ENCODE results near the gene ZNF560. TPM values are rescaled to one million over a fixed set of nuclear protein-coding genes. Genes with fewer than 3 reads are reported as not detected.
"Not testable (repeated sequence)": the region's sequence is repeated elsewhere in the genome, so short reads cannot be mapped to it uniquely, and the experiment has no call there.

The ZNF560 gene
- not detected for total RNA-seq

DNA sequence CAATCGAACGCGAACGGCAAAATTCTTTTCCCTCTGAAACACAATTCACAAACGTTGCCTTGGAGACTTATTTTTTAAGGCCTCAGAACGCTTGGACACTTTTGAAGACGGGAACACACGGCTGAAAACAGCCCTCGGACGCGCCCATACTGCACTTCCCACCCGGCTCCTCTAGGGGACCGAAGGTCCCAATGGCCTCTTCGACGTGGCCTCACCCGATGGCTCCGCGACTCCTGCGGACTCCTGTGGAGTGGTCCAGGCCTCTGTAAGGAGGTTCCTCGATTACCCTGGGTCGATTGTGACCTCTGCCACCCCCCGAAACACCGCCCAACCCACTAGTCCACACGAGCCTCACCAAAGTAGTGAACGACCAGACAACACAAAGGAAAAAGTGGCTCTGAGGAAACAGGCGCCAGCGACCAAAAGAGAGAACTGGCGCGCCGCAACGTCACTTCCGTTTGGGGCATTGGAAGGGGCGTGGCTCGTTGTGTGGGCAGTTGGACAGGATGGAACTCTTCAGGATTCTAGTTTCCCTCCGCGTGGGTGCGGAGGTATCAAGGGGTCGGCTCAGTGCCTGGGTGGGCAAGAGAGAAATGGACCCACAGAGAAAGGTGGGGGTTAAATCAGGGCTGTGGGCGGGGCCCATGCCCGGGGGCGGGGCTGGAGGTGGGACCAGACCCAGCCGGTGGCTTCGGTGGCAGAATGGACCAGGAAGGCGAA is at the start of gene ZNF560:
Gene ZNF560 (minus strand): TSS at position 434 of the 720 bp plus-strand sequence. CDS start 23,303 bp downstream, outside the sequence.
- POLR2A ChIA-PET, result no interaction called here
- CTCF ChIA-PET, result no interaction called here

DNA sequence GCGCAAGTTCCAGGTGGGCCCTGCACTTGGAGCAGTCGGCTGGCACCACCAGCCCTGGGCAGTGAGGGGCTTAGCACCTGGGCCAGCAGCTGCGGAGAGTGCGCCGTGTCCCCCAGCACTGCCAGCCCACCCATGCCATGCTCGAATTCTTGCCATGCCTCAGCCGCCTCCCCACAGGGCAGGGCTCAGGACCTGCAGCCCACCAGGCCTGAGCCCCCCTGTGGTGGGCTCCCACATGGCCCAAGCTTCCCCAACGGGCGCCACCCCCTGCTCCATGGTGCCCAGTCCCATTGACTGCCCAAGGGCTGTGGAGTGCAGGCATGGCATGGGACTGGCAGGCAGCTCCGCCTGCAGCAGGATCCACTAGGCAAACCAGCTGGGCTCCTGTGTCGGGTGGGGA is 49.5 kb upstream of the ZNF560 start:
- ChIA-PET CTCF (no interaction called here), POLR2A (no interaction called here)

DNA sequence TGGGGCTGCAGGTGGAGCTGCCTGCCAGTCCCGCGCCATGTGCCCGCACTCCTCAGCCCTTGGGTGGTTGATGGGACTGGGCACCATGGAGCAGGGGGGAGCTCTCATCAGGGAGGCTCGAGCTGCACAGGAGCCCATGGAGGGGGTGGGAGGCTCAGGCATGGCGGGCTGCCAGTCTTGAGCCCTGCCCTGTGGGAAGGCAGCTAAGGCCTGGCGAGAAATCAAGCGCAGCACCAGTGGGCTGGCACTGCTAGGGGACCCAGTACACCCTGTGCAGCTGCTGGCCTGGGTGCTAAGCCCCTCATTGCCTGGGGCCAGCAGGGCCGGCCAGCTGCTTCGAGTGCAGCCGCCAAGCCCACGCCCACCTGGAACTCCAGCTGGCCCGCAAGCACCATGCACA is 42.9 kb upstream of the ZNF560 start:
- CTCF ChIA-PET, POLR2A ChIA-PET: not testable (repeated sequence)

DNA sequence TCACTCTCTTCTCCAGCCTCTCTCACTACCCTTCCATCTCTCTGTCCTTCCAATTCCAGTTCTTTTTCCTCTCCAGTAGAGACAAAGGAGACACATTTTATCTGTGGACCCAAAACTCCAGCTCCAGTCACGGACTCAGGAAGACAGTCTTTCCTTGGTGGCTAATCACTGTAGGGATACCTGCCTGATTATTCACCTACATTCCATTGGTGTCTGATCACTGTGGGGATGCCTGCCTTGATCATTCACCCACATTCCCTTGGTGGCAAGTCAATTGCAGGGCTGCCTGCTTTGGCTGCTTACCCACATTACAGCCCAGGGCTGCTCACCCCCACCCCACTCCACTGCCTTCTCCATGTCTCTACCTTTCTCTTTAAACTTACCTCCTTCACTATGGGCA is 41.5 kb upstream of the ZNF560 start:
- CTCF ChIA-PET, POLR2A ChIA-PET: not testable (repeated sequence)

DNA sequence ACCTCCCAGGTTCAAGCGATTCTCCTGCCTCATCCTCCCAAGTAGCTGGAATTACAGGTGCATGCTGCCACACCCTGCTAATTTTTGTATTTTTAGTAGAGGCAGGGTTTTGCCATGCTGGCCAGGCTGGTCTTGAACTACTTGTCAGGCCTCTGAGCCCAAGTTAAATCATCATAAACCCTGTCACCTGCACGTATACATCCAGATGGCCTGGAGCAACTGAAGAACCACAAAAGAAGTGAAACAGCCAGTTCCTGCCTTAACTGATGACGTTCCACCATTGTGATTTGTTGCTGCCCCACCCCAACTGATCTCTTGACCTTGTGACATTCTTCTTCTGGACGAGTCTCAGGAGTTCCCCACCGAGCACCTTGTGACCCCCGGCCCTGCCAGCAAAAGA is 40.8 kb upstream of the ZNF560 start:
- POLR2A ChIA-PET, CTCF ChIA-PET: not testable (repeated sequence)

DNA sequence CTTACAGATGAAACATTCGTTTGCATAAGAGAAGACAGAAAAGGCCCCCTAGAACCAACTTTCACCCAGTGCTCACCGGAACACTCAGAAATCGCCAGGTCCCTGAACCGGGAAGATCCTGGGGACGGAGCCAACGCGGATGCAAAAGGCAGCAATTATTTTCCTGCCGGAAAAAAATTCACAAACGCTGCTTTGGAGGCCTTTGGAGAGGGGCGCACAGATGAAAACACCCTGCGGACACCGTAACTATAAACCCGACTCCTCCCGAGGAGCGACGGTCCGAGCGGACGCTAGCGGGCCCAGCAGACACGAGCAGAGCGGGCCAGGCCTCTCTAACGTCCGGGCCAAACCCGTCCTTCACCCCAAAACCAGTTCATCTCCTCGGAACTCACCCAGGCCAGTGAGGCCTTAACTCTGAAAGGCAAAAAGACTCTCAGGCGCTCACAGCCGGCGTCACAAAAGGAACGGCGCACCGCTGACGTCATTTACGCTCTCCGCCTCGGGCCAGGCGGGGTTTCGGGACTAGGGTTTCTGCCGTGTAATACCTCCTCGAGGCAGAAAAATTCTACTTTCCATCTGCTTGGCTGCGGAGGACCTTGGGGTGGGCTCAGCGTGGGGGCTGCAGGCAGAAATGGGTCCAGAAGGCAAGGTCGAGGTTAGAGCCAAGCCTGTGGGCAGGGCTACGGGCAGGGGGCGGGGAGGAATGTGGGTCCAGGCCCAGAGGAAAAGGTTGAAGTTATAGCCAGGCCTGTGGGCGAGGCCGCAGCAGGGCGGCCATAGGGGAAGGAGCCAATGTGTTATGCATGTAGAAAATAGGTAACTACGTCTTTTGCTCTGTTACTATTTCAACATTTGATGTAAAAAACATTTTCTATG is 40.0 kb upstream of the ZNF560 start, which contains the start of gene ZNF426:
Gene ZNF426 (minus strand): TSS at position 463 of the 876 bp plus-strand sequence. CDS start 2,413 bp downstream, outside the sequence.
- POLR2A ChIA-PET, result interaction anchor here (0.6 kb wide), 1 partner anchor 45 kb away, joined by 6 read pairs; no protein-coding TSS in a partner anchor

DNA sequence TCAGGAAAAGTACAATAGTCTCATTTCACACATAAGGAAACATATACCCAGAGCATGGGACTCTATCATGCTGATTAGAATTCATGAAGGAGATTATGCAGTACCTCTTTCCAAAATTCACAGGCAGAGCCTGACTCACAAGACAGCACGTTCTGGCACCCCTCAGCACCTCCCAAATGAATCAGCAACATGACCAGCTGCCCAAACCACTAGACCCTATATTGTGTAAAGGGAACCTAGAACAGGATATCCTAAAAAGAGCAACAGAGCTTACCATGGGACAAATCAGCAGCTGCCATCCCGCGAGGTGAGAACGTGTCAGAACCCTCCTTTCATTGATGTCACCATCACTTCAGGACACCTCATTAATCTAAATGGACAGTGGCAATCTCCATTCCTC is 37.5 kb upstream of the ZNF560 start:
- POLR2A ChIA-PET, result no interaction called here
- CTCF ChIA-PET, result no interaction called here

More for the DNA sequence above, 40.0 kb upstream of the ZNF560 start, which contains the start of gene ZNF426:
- CTCF ChIA-PET, result no interaction called here

DNA sequence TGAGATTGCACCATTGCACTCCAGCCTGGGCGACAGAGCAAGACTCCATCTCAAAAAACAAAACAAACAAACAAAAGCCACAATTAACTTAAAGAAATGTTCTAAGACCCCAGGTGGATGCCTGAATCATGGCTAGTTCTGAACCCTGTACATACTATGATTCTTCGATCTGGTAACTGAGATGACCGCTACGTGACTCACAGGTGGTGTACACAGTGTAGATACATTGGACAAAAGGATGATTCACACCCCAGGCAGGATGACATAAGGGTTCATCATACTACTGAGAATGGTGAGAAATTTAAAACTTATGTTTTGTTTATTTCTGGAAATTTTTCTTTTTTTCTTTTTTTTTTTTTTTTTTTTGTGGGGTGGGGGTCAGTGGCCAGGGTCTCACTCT is 33.5 kb upstream of the ZNF560 start:
- CTCF ChIA-PET, result no interaction called here

DNA sequence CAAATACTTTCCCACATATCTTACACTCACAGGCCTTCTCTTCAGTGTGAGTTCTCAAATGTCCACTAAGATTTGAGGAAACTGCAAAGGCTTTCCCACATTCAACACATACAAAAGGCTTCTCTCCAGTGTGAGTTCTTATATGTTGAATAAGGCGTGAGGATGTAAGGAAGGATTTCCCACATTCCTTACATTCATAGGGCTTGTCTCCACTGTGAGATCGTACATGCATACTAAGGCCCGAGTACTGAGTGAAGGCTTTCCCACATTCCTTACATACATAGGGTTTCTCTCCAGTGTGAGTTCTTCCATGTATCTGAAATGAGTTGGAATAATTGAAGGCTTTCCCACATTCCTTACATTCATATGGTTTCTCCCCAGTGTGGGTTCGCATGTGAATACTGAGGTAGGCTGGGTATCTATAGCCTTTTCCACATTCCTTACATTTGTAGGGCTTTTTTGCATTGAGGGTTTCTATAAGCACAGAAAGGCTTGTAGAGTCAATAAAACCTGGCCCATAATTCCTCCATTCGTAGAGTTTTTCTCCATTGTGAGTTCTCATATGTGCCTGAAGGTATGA is 30.4 kb upstream of the ZNF560 start:
- ChIA-PET POLR2A (no interaction called here), CTCF (no interaction called here)

More for the DNA sequence above, 33.5 kb upstream of the ZNF560 start:
- POLR2A ChIA-PET, result no interaction called here

DNA sequence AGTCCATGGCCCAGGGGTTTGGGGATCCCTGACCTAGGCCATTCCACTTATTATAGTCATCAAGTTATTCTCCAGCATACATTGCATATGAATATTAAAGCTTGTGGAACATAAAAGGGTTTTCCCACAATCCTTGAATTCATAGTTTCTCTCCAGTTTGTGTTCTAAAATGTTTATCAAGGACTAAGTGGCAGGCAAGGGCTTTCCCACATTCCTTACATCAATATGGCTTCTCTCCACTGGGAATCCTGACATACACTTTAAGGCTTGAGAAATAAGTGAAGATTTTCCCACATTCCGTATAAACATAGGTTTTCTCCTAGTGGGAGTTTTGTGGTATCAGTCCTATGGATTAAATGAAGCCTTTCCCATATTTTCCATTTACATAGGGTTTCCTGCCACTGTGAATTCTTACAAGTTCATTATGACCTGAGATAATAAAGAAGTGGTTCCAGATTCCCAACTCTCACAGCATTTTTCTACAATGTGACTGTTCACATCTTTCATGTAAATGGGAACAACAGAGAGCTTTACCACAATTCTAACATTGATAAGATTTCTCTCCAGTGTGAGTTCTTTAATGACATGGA is 25.6 kb upstream of the ZNF560 start:
- ChIA-PET CTCF (no interaction called here), POLR2A (no interaction called here)

DNA sequence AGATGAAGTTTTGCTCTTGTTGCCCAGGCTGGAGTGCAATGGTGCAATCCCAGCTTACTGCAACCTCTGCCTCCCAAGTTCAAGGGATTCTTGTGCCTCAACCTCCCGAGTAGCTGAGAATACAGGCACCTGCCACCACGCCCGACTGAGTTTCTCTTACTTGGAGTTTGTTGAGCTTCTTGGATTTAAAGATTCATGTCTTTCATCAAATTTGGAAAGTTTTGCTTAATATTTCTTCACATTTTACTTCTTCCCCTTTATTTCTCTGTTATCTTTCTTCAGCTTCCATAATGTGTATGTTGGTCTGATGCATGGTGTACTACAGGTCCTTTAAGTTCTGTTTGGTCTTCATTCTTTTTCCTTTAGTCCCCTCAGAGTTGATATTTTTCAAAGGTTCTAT is 8.9 kb upstream of the ZNF560 start:
- ChIA-PET CTCF (no interaction called here), POLR2A (interaction anchor here (0.6 kb wide), 1 partner anchor 701 kb away, joined by 5 read pairs; no protein-coding TSS in a partner anchor)

DNA sequence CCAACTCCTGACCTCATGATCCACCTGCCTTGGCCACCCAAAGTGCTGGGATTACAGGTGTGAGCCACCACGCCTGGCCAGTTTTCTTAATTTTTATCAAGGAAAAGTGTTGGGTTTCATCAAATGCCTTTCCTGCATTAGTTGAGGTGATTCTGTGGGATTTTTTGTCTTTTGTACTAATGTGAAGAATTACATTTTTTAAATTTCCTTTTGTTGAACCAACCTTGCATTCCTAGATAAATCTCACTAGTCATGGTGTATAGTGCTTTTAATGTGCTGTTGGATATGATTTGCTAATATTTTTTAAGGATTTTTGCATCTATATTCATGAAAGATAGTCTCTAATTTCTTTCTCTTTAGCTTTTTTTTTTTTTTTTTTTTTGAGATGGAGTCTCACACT is 2.4 kb upstream of the ZNF560 start:
- POLR2A ChIA-PET, result interaction anchor here (0.6 kb wide), 1 partner anchor 1598 kb away, joined by 3 read pairs; no protein-coding TSS in a partner anchor
- CTCF ChIA-PET, result no interaction called here

DNA sequence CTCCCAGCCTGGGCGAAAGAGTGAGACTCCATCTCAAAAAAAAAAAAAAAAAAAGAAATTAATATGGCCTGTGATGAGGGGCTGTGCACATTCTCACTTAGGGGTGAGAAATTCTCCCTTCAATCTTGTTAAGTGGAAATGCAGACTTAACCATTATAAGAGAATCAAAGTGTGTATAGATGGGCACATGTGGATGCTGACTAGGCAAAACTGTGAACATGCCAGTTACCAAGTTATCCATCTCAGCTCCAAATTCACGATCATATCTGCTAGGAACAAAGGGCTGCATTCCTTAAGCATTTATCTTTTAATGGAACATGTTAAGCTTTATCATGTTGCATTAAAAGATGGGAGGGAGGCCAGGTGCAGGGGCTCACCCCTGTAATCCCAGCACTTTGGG is 4.3 kb downstream of the ZNF560 start:
- ChIA-PET POLR2A (no interaction called here), CTCF (no interaction called here)

DNA sequence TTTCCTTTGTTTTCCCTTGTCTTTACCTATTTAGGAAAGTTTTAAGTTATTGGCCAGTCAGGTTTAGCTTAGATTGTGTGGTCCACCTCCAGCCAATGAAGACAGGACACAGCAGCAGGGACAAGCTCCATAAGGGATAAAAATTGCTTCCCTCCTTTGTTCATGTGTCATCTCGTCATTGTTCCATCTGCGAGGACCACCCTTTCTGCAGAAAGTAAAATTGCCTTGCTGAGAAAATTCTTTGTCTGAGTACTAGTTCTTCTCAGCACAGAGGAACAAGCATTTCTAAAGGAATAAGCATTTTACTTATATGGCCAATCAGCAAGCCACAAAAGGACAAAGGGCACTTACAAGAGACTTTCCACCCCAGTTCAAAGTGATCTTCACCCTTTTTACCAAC is 11.4 kb downstream of the ZNF560 start:
- CTCF ChIA-PET, result no interaction called here
- POLR2A ChIA-PET, result no interaction called here

DNA sequence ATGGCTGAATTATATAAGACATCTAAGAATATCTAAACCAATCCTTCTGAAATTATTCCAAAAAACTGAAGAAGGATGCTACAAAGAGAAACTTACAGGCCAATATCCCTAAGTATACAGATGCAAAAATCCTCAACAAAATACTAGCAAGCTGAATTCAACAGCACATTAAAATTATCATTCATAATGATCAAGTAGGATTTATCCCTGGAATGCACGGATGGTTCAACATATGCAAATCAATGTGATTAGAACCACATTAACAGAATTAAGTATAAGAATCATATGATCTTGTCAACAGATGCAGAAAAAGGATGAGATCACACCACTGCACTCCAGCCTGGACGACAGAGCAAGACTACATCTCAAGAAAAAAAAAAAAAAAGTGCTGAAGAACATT is 13.3 kb downstream of the ZNF560 start:
- POLR2A ChIA-PET, result no interaction called here
- CTCF ChIA-PET, result no interaction called here

DNA sequence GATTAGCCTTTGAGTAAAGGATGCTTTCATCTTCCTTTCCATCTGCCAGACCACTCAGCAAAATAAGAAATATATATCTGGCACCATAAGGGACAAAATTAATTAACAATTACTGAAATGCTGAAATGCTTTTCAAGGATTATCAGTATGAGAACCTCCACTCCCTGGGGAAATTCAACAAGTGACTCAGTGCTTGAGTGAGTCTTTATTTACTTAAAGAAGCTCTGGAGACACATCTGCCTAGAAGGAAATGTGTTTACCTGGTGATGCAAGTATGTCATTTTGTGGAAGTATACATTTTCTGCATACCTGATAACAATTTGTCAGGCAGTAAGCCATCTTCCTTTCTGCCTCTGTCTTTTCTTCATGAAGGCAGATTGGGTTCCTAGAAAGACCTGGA is 23.4 kb downstream of the ZNF560 start:
- CTCF ChIA-PET, result no interaction called here
- POLR2A ChIA-PET, result no interaction called here

DNA sequence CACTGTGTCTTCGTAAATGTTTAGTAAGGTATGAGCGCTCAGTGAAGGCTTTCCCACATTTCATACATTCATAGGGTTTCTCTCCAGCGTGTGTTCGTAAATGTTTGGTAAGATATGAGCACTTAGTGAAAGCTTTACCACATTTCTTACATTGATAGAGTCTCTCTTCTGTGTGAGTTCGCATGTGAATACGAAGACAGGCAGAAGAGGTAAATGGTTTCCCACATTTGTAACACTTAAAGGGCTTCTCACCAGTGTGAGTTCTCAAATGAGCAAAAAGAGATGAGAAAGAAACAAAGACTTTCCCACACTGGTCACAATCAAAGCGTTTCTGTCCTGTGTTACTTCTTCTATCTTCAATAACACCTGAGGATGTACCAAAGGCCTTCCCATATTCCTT is 31.3 kb downstream of the ZNF560 start:
- ChIA-PET CTCF (no interaction called here), POLR2A (no interaction called here)

DNA sequence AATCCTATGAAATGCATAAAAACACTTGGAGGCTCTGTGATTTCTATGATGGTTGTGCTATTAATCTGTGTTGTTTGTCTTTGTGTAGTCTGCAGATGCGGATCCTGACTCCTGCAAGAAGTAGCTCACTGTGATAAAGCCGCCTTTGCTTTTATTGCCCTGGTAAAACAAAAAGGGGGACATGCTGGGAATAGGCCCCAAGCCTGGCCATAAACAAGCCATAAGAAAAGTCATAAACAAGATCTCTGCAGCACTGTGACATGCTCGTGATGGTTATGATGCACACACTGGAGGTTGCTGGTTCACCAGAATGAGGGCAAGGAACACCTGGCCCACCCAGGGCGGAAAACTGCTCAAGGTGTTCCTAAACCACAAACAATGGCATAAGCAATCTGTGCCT is 36.5 kb downstream of the ZNF560 start:
- ChIA-PET CTCF (no interaction called here), POLR2A (no interaction called here)

DNA sequence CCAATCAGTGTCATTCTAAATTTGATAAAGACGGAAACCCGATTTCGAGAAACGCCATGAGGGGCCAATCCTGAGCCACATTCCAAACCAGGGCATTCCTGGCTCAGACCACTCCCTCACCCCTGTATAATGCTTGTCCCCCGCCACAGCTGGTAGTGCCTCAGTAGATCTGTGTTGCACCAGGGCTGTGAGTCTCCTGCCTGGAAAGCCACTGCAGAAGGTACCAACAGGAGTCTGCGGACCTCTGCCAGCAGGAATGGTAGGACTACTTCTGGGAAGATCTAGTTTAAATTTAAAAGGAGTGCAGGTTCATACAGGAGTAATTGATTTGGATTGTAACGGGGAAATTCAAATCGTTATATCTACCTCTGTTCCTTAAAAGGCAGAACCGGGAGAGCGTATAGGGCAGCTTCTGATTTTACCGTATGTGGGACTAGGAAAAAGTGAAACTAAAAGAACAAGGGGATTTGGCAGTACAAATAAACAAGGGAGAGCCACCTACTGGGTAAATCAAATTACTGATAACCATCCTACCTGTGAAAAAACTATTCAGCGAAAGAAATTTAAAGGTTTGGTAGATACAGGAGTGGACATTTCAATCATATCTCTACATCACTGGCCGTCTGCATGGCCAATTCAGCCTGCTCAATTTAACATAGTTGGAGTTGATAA is 42.3 kb downstream of the ZNF560 start:
- ChIA-PET POLR2A (no interaction called here), CTCF (no interaction called here)

DNA sequence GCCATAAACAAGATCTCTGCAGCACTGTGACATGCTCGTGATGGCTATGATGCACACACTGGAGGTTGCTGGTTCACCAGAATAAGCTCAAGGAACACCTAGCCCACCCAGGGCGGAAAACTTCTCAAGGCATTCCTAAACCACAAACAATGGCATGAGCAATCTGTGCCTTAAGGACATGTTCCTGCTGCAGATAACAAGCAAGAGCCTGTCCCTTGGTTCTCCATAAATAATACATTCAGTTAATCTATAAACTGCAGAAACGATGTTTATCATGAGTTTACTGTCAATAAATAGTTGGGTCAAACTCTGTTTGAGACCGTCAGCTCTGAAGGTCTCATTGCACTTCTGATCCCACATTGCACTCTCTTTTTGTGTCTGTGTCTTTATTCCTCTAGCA is 44.5 kb downstream of the ZNF560 start:
- ChIA-PET CTCF (no interaction called here), POLR2A (no interaction called here)

Data from activated CD8-positive, alpha-beta memory T cell treated with anti-CD3 and anti-CD28 coated beads for 36 hours (primary cell).